ENCODE measurements around the gene GALNT14. TPM values are rescaled to one million over a fixed set of nuclear protein-coding genes. Genes with fewer than 3 reads are reported as not detected.

GALNT14 gene
- total and polyA plus RNA-seq, 9 donors, result 0.28 to 9.8 (median 1.6) TPM; not detected in 3

- Histone ChIP-seq H3K4me3 (no peak overlapping the region), H3K36me3 (no peaks in the 10 kb centered on the region), H3K27me3 (no peaks in the 10 kb centered on the region), H3K27ac (no peak overlapping the region), H3K9me3 (no peaks in the 10 kb centered on the region), H3K4me1 (ENCODE audit: insufficient read depth) (no peaks in the 10 kb centered on the region)
- intact Hi-C loops (cut with DNase I), result no loop called here
- DNase-seq, result no peak
- TF ChIP-seq, protein P1, sequence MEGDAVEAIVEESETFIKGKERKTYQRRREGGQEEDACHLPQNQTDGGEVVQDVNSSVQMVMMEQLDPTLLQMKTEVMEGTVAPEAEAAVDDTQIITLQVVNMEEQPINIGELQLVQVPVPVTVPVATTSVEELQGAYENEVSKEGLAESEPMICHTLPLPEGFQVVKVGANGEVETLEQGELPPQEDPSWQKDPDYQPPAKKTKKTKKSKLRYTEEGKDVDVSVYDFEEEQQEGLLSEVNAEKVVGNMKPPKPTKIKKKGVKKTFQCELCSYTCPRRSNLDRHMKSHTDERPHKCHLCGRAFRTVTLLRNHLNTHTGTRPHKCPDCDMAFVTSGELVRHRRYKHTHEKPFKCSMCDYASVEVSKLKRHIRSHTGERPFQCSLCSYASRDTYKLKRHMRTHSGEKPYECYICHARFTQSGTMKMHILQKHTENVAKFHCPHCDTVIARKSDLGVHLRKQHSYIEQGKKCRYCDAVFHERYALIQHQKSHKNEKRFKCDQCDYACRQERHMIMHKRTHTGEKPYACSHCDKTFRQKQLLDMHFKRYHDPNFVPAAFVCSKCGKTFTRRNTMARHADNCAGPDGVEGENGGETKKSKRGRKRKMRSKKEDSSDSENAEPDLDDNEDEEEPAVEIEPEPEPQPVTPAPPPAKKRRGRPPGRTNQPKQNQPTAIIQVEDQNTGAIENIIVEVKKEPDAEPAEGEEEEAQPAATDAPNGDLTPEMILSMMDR (IDR thresholded peaks at IDR 0.05), result no peak
- no peak for TF ChIP-seq EP300 (IDR thresholded peaks at IDR 0.05)
- no peak for TF ChIP-seq POLR2A (IDR thresholded peaks at IDR 0.05)
- WGBS, 3 donors, result 77 to 83% (median 82%) methylated on average over 2 of the region's 2 CpGs
These were observed 189.4 kb downstream of the GALNT14 start for GRCh38 chr2:30948857-30949256.

DNA sequence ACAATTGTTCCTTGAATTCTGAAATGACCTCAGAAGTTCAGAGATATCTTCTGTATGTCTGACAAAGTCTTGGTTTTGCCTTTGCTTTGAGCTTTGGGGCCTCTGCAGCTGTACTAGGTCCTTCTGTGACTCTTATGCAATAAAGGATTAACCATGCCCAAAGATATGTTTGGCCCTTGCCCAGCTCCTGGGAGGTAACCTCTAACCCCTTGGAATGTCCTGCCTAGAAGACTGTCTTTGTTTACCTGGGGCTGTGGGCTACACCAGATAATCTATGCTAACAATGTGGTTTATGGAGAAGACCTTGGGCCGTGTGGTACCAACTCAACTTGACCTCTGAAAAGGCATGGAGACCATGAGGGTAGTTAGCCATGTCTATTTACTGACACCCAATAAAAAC is 190.1 kb downstream of the GALNT14 start:
- H3K9me3 ChIP-seq, result no peaks in the 10 kb centered on the region
- no peaks in the 10 kb centered on the region for H3K36me3 ChIP-seq
- no peak for TF ChIP-seq POLR2A (IDR thresholded peaks at IDR 0.05)
- TF ChIP-seq, protein P1 (IDR thresholded peaks at IDR 0.05), result no peak
- TF ChIP-seq EP300 (IDR thresholded peaks at IDR 0.05), result no peak
- intact Hi-C loops (cut with DNase I), result no loop called here
- 63 to 88% (median 66%) methylated on average over 1 of the region's 1 CpG for WGBS, 3 donors
- no peak overlapping the region for H3K27ac ChIP-seq
- H3K4me1 ChIP-seq (ENCODE audit: insufficient read depth), result no peaks in the 10 kb centered on the region
- DNase-seq, result no peak
- H3K27me3 ChIP-seq, result no peaks in the 10 kb centered on the region
- no peak overlapping the region for H3K4me3 ChIP-seq

- Histone ChIP-seq H3K27ac (no peak overlapping the region), H3K27me3 (no peaks in the 10 kb centered on the region), H3K9me3 (no peaks in the 10 kb centered on the region), H3K36me3 (no peaks in the 10 kb centered on the region), H3K4me1 (ENCODE audit: insufficient read depth) (no peaks in the 10 kb centered on the region), H3K4me3 (no peak overlapping the region)
- DNase-seq, result no peak
- TF ChIP-seq, protein P1 (IDR thresholded peaks at IDR 0.05), result no peak
- TF ChIP-seq POLR2A (IDR thresholded peaks at IDR 0.05) (no peak), EP300 (IDR thresholded peaks at IDR 0.05) (no peak)
- intact Hi-C loops (cut with DNase I), result no loop called here
These were observed 190.6 kb downstream of the GALNT14 start for GRCh38 chr2:30947686-30948085.

DNA sequence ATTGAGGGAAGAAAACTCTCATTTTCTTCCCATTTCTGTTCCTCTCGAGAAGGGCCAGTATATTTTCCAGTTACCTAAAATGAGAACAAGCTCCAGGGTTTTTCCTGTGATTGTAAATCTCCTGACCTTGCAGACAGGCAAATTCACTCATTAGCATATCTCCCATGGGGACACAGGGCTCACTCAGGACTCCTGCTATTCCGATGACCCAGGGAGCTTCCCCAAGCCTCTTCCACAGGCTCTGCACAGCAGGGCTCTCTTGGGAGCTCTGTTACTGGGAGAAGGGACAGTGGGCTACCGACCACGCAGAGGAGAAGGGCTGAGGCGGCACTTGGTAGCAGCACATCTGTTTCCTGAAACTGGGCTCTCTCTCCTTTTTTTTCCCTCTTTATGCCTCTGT is 195.8 kb downstream of the GALNT14 start:
- Histone ChIP-seq H3K9me3 (no peaks in the 10 kb centered on the region), H3K4me1 (ENCODE audit: insufficient read depth) (no peaks in the 10 kb centered on the region), H3K36me3 (no peaks in the 10 kb centered on the region), H3K27ac (no peak overlapping the region), H3K4me3 (no peak overlapping the region), H3K27me3 (no peaks in the 10 kb centered on the region)
- intact Hi-C loops (cut with DNase I), result no loop called here
- no peak for DNase-seq
- TF ChIP-seq, protein P1 (IDR thresholded peaks at IDR 0.05), result no peak
- no peak for TF ChIP-seq EP300 (IDR thresholded peaks at IDR 0.05)
- no peak for TF ChIP-seq POLR2A (IDR thresholded peaks at IDR 0.05)
- 49 to 63% (median 53%) methylated on average over 5 of the region's 5 CpGs for WGBS, 3 donors

DNA sequence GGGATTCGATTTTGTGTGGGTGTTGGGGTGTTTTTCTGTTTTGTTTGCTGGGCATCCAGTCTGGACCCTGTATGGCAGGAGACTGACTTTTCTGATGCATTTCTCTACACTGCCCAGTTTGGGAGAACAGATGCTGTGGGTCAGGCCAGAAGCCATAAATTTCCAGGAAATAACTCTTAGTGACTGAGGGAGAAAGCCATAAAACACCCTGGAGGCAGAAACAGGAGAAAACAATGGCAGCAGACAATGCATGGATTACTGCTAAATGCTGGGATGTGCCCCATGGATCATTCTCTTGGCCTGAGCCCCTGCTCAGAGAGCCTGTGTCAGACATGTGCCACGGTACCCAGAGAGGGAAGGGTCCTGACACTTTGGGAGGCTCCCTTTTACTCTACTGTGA is 197.4 kb downstream of the GALNT14 start:
- 37 to 50% (median 45%) methylated on average over 2 of the region's 2 CpGs for WGBS, 3 donors
- intact Hi-C loops (cut with DNase I), result no loop called here
- H3K27ac ChIP-seq, result no peak overlapping the region
- H3K36me3 ChIP-seq, result no peaks in the 10 kb centered on the region
- H3K9me3 ChIP-seq, result no peaks in the 10 kb centered on the region
- TF ChIP-seq, protein P1 (IDR thresholded peaks at IDR 0.05), result no peak
- no peak for TF ChIP-seq POLR2A (IDR thresholded peaks at IDR 0.05)
- no peak for TF ChIP-seq EP300 (IDR thresholded peaks at IDR 0.05)
- H3K4me3 ChIP-seq, result no peak overlapping the region
- H3K27me3 ChIP-seq, result no peaks in the 10 kb centered on the region
- DNase-seq, result no peak
- H3K4me1 ChIP-seq (ENCODE audit: insufficient read depth), result no peaks in the 10 kb centered on the region

All from ovary (tissue), 9 donors.